K562 (cell line): ENCODE data around the gene TLL1. TPM values are rescaled to one million over a fixed set of nuclear protein-coding genes. Genes with fewer than 3 reads are reported as not detected.

ENCODE experiments used
- ATAC-seq: fragments of 200-7000 bp; cut with Tn5 transposase; 3 replicates; pipeline ENCODE4 v1.9.1; 2020; ENCODE audit warnings: moderate library complexity
- BruUV-seq: library from RNA; stranded (reverse); fragments of 400-500 nt; replicated peaks from 2 replicates; lab custom pipeline; 2021; lab: Mats Ljungman, UMichigan
- CTCF ChIA-PET: fragments of 300-600 bp; formaldehyde crosslinking; extraction: SDS; loops from one replicate; lab custom pipeline; 2021; ENCODE audit warnings: low intra/inter-chr PET ratio; lab: Yijun Ruan, JAX
- POLR2A ChIA-PET: fragments of 300-600, 350-650 bp; sonication (Branson Sonifier 250); formaldehyde crosslinking; extraction: SDS; loops from one replicate; lab custom pipeline; 2021; ENCODE audit warnings: antibody characterized with exemption, inconsistent platforms; lab: Yijun Ruan, JAX
- DNase-seq, 4 experiments: peaks; one replicate each; pipeline versions ENCODE4 v3.0.0 to v3.0.0-alpha.2; 2011 to 2018; ENCODE audit warnings: low spot score in 3 of 4, mixed read lengths in 3 of 4; ENCODE audit errors: extremely low read depth in 1 of 4
- FAIRE-seq: peaks from 2 replicates; lab custom pipeline; 2011; peaks lifted over from hg19 to GRCh38; lab: Jason Lieb, UNC
- H2AFZ ChIP-seq: 2 replicates; pipeline ENCODE4 v1.6.0; 2011; ENCODE audit warnings: low read depth, low read length, control low read depth, inconsistent platforms
- H3K27ac ChIP-seq: fragments of 200-600 bp; 3 replicates; pipeline ENCODE4 v1.8.0; 2011; ENCODE audit warnings: low read depth, mild to moderate bottlenecking, control low read depth, inconsistent platforms, low read length, moderate library complexity, mixed read lengths; ENCODE audit errors: extremely low read depth
- H3K27me3 ChIP-seq, 2 experiments: fragments of 300-600 bp in 1 of 2; 2 replicates in 1 of 2; 3 replicates in 1 of 2; pipeline versions ENCODE4 v1.6.0 to v1.8.0; 2011; ENCODE audit warnings: inconsistent platforms in 2 of 2, low read length in 2 of 2, mild to moderate bottlenecking in 1 of 2, mixed read lengths in 1 of 2, moderate library complexity in 1 of 2; ENCODE audit not compliant: control insufficient read depth in 2 of 2, insufficient read depth in 2 of 2
- H3K36me3 ChIP-seq: fragments of 300-600 bp; 3 replicates; pipeline ENCODE4 v1.8.0; 2011; ENCODE audit warnings: mild to moderate bottlenecking, low read length, inconsistent platforms; ENCODE audit not compliant: control insufficient read depth, insufficient read depth
- H3K4me1 ChIP-seq, 2 experiments: fragments of 200-600 bp in 1 of 2; replicated peaks in 1 of 2; 2 replicates in 1 of 2; 3 replicates in 1 of 2; pipeline versions ENCODE4 v1.5.1 to v1.8.0; 2011; ENCODE audit warnings: inconsistent platforms in 2 of 2, low read length in 2 of 2, mild to moderate bottlenecking in 1 of 2, mixed read lengths in 1 of 2, moderate library complexity in 1 of 2; ENCODE audit not compliant: control insufficient read depth in 2 of 2, insufficient read depth in 2 of 2
- H3K4me2 ChIP-seq: 2 replicates; pipeline ENCODE4 v1.6.1; 2011; ENCODE audit warnings: low read length, control low read depth, inconsistent platforms, mixed read lengths; ENCODE audit not compliant: insufficient read depth
- H3K4me3 ChIP-seq: fragments of 200-600 bp; sonication (generic), shearing (Covaris generic); 2 replicates; pipeline ENCODE4 v1.5.1; 2016; ENCODE audit warnings: control low read depth, inconsistent platforms
- H3K79me2 ChIP-seq: fragments of 200-600 bp; 3 replicates; pipeline ENCODE4 v1.8.0; 2011; ENCODE audit warnings: low read length, inconsistent platforms; ENCODE audit not compliant: control insufficient read depth, insufficient read depth
- H3K9ac ChIP-seq, 2 experiments: 2 replicates each; pipeline versions ENCODE4 v1.6.0 to v1.6.1; 2011; ENCODE audit warnings: low read depth in 2 of 2, low read length in 2 of 2, control low read depth in 1 of 2, inconsistent platforms in 1 of 2, mild to moderate bottlenecking in 1 of 2, mixed read lengths in 1 of 2; ENCODE audit not compliant: insufficient read depth in 1 of 2
- H3K9me1 ChIP-seq: one replicate; pipeline ENCODE4 v1.6.0; 2011; ENCODE audit warnings: inconsistent platforms, mild to moderate bottlenecking, low read length, moderate library complexity; ENCODE audit not compliant: control insufficient read depth, insufficient read depth
- H3K9me3 ChIP-seq: replicated peaks from 2 replicates; pipeline ENCODE4 v1.5.1; 2011; ENCODE audit warnings: low read depth, low read length, inconsistent platforms; ENCODE audit not compliant: control insufficient read depth, insufficient read depth
- H4K20me1 ChIP-seq: replicated peaks from 2 replicates; pipeline ENCODE4 v1.6.1; 2011; ENCODE audit warnings: low read length, inconsistent platforms, mixed read lengths; ENCODE audit not compliant: control insufficient read depth, insufficient read depth
- ERF ChIP-seq: fragments of 450-650 bp; formaldehyde crosslinking; IDR thresholded peaks from 2 replicates; pipeline ENCODE4 v1.4.0; 2020; ENCODE audit warnings: mild to moderate bottlenecking, mixed read lengths
- FOXA3 ChIP-seq, 2 experiments: fragments of 450-650 bp in 1 of 2; sonication (generic) in 1 of 2; formaldehyde crosslinking; IDR thresholded peaks in 1 of 2; conservative IDR thresholded peaks in 1 of 2; 2 replicates each; pipeline versions ENCODE4 v1.4.0 to v1.8.0; 2020 to 2022; ENCODE audit warnings: mild to moderate bottlenecking in 2 of 2, missing genetic modification reagents in 1 of 2
- FOXP4 ChIP-seq: sonication (generic); formaldehyde crosslinking; IDR thresholded peaks from 2 replicates; pipeline ENCODE4 v1.8.0; 2022; ENCODE audit warnings: mild to moderate bottlenecking, missing genetic modification reagents, borderline replicate concordance
- HMGN3 ChIP-seq: IDR thresholded peaks from 2 replicates; pipeline ENCODE4 v1.6.1; 2011; ENCODE audit warnings: borderline replicate concordance, low read depth, mild to moderate bottlenecking, mixed read lengths, low read length; ENCODE audit not compliant: insufficient read length; ENCODE audit errors: extremely low read depth
- HNRNPK ChIP-seq: fragments of 200-400 bp; formaldehyde crosslinking; IDR thresholded peaks from one replicate; pipeline ENCODE4 v1.6.1; 2018; ENCODE audit warnings: mild to moderate bottlenecking, low read depth, low read length; ENCODE audit not compliant: poor library complexity, severe bottlenecking
- MAFG ChIP-seq: fragments of 450-650 bp; conservative IDR thresholded peaks from 2 replicates; pipeline ENCODE4 v1.6.1; 2016; ENCODE audit warnings: missing genetic modification characterization, missing compliant biosample characterization
- MECOM ChIP-seq: fragments of 250-450 bp; sonication (Bioruptor Pico); IDR thresholded peaks from 2 replicates; pipeline ENCODE4 v1.8.0; 2022; ENCODE audit warnings: inconsistent platforms
- MYC ChIP-seq, 2 experiments: fragments of 250-450 bp in 1 of 2; sonication (Bioruptor Pico) in 1 of 2; IDR thresholded peaks; 2 replicates each; pipeline versions ENCODE4 v1.5.1 to v1.6.1; 2012 to 2021; ENCODE audit warnings: low read depth in 2 of 2, borderline replicate concordance in 1 of 2, improper control_type of control experiment in 1 of 2, low read length in 1 of 2, mild to moderate bottlenecking in 1 of 2, moderate library complexity in 1 of 2
- RBM17 ChIP-seq: fragments of 200-400 bp; formaldehyde crosslinking; IDR thresholded peaks from 2 replicates; pipeline ENCODE4 v1.6.1; 2017; ENCODE audit warnings: low read depth, mild to moderate bottlenecking, low read length, borderline replicate concordance
- RREB1 ChIP-seq: fragments of 250-450 bp; sonication (Bioruptor Pico); IDR thresholded peaks from 2 replicates; pipeline ENCODE4 v1.4.0; 2020
- ZC3H8 ChIP-seq: fragments of 450-650 bp; IDR thresholded peaks from 2 replicates; pipeline ENCODE4 v1.6.1; 2017
- ZNF551 ChIP-seq: fragments of 250-450 bp; sonication (Bioruptor Pico); IDR thresholded peaks from 2 replicates; pipeline ENCODE4 v1.5.0; 2021; ENCODE audit warnings: mild to moderate bottlenecking, moderate library complexity
- ZNF561 ChIP-seq: fragments of 450-650 bp; formaldehyde crosslinking; conservative IDR thresholded peaks from 2 replicates; pipeline ENCODE4 v1.4.0; 2020; ENCODE audit warnings: mild to moderate bottlenecking, moderate library complexity
- ZNF77 ChIP-seq: fragments of 250-450 bp; sonication (Bioruptor Pico); IDR thresholded peaks from 2 replicates; pipeline ENCODE4 v1.5.0; 2020
- WGBS: fragments of 100-300 bp; shearing (Covaris generic); methylation state at CpG from one replicate; pipeline ENCODE4 v1.1.6; 2016; ENCODE audit warnings: low coverage, mixed read lengths; ENCODE audit not compliant: insufficient coverage; ENCODE audit errors: missing lambda C conversion rate; 5-methylcytosine and 5-hydroxymethylcytosine counted together
- in situ Hi-C: fragments of 300-500 bp; cut with MboI; formaldehyde crosslinking; loops from 4 replicates; pipeline ENCODE4 v1.15.0; 2018; ENCODE audit warnings: inconsistent platforms, mixed read lengths
- intact Hi-C: fragments of 100-400 bp; cut with micrococcal nuclease; formaldehyde crosslinking; loops from 2 replicates; pipeline ENCODE4 v1.14.2; 2022
- polyA plus RNA-seq, 8 experiments: library from polyadenylated mRNA; depleted of rRNA in 4 of 8; stranded (reverse) in 5 of 8; unstranded in 3 of 8; fragments of >200 nt; fragmentation: Nextera tagmentation in 2 of 8; fragmentation: Illumina TruSeq in 1 of 8; extraction: Ambion mirVana in 2 of 8; extraction: Trizol in 1 of 8; gene quantifications; 2 replicates each; pipeline versions ENCODE4 v1.2.1 to v1.2.3, GENCODE V29; 2011 to 2014; ENCODE audit warnings: inconsistent platforms in 1 of 8, missing spikeins in 1 of 8
- total RNA-seq, 7 experiments: library from RNA; depleted of rRNA in 6 of 7; stranded (reverse); fragments of >200 nt in 6 of 7; fragmentation: Illumina TruSeq in 2 of 7; extraction: Trizol in 2 of 7; gene quantifications; 2 replicates each; pipeline versions ENCODE4 v1.2.1 to v1.2.3, GENCODE V29; 2011 to 2021; ENCODE audit warnings: low replicate concordance in 1 of 7

The TLL1 gene
- total and polyA plus RNA-seq, 9 of the 15 experiments (the other 6 are each of a cell fraction or from before 2014, with no cell fraction given) = not detected

DNA sequence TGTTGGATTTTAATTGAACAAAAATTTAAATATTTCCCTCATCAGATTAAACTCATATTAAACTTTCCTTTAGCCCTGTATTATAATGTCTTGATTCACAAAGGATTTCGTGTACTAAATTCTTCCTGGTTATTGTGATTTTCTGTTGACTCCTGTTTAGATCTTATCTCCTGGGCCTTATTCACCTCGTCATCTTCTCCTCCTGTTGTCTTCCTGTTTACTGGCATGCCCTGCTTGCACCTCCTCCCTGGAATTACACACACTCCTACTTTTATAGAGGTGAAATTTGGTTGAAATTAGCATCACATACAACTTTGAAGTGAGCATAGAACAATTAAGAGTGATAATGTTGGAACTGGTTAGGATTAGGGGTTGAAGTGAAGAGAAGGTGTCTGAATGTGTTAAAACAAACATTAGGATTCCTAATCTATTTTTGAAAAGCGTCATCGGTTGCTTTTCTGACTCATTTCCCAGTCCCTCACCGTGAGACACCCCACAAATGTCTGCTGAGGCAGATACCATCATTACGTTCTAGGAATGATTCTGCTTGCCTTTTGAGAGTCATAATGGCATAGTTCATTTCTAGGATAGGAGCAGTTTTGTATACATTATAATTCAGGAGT is 32.5 kb downstream of the TLL1 start:
- Histone ChIP-seq H4K20me1 (no peaks in the 10 kb centered on the region), H3K4me1 (no peaks in the 10 kb centered on the region), H3K79me2 (no peaks in the 10 kb centered on the region), H3K4me2 (no peak overlapping the region), H3K4me3 (no peak overlapping the region), H3K9ac (no peak overlapping the region), H3K9me1 (no peaks in the 10 kb centered on the region), H3K9me3 (no peaks in the 10 kb centered on the region), H3K27me3 (no peaks in the 10 kb centered on the region), H3K36me3 (no peaks in the 10 kb centered on the region), H2AFZ (no peak overlapping the region), H3K27ac (no peak overlapping the region)
- ChIA-PET CTCF (no interaction called here), POLR2A (no interaction called here)
- intact Hi-C loops (no loop called here), in situ Hi-C loops (no loop called here)
- no peak for DNase-seq
- BruUV-seq = no TSS peak
- ATAC-seq = no peak
- no peak for FAIRE-seq
- 0% methylated on average over 6 of the region's 6 CpGs for WGBS
- no peak for TF ChIP-seq FOXP4 (CRISPR knock-in tag)
- no peak for TF ChIP-seq HMGN3
- no peak for TF ChIP-seq RBM17
- TF ChIP-seq MAFG (tag) = no peak
- TF ChIP-seq HNRNPK = no peak
- TF ChIP-seq ZNF561 (CRISPR knock-in tag) = no peak
- no peak for TF ChIP-seq ZNF551 (CRISPR knock-in tag)
- TF ChIP-seq ERF (CRISPR knock-in tag) = no peak
- TF ChIP-seq ZNF77 = no peak
- TF ChIP-seq MECOM (CRISPR knock-in tag) = no peak
- TF ChIP-seq FOXA3 (CRISPR knock-in tag; conservative IDR thresholded peaks at IDR 0.05 in 1 of 2, IDR thresholded peaks at IDR 0.05 in 1 of 2) = no peak
- no peak for TF ChIP-seq ZC3H8
- TF ChIP-seq RREB1 (CRISPR knock-in tag) = no peak
- no peak for TF ChIP-seq MYC (IDR thresholded peaks at IDR 0.05; ENCODE audit: low read depth, low read length)
- no peak for TF ChIP-seq MYC (CRISPR knock-in tag; IDR thresholded peaks at IDR 0.05; ENCODE audit: borderline replicate concordance, low read depth)
